Measurements from ENCODE around the gene ZNF524.
A peak's percentile ranks its signal among the peaks of the same experiment; 100 is the strongest.
"Not testable (repeated sequence)": the region's sequence is repeated elsewhere in the genome, so short reads cannot be mapped to it uniquely, and the experiment has no call there.

ZNF524 gene

GRCh38 chr19:55599842-55600661 is at the start of gene ZNF524:
ZNF524 (plus strand) TSS chr19:55600288; CDS start chr19:55602113, 1,825 bp downstream.
- FAIRE-seq (no peak), DNase-seq (ENCODE audit: insufficient read length, low spot score) (peak; percentile 93)
- peak; percentile 66 for TF ChIP-seq POLR2A (IDR thresholded peaks at IDR 0.05; ENCODE audit: low read depth, low read length)

- DNase-seq (ENCODE audit: insufficient read length, low spot score): no peak
- no peak for FAIRE-seq
- TF ChIP-seq POLR2A (IDR thresholded peaks at IDR 0.05; ENCODE audit: low read depth, low read length): no peak
Observed at GRCh38 chr19:55550321-55550650, 49.8 kb upstream of the ZNF524 start.

GRCh38 chr19:55552206-55552605 is 47.9 kb upstream of the ZNF524 start:
- no peak for FAIRE-seq
- TF ChIP-seq POLR2A (IDR thresholded peaks at IDR 0.05; ENCODE audit: low read depth, low read length): no peak
- DNase-seq (ENCODE audit: insufficient read length, low spot score): no peak

- no peak for DNase-seq (ENCODE audit: insufficient read length, low spot score)
- no peak for TF ChIP-seq POLR2A (IDR thresholded peaks at IDR 0.05; ENCODE audit: low read depth, low read length)
- FAIRE-seq: no peak
Observed at GRCh38 chr19:55552620-55553019, 47.5 kb upstream of the ZNF524 start.

GRCh38 chr19:55553217-55554182 is 46.6 kb upstream of the ZNF524 start:
- FAIRE-seq (no peak), DNase-seq (ENCODE audit: insufficient read length, low spot score) (no peak)
- TF ChIP-seq POLR2A (IDR thresholded peaks at IDR 0.05; ENCODE audit: low read depth, low read length): no peak

- DNase-seq (ENCODE audit: insufficient read length, low spot score): no peak
- no peak for TF ChIP-seq POLR2A (IDR thresholded peaks at IDR 0.05; ENCODE audit: low read depth, low read length)
- no peak for FAIRE-seq
Observed at GRCh38 chr19:55554302-55554701, 45.8 kb upstream of the ZNF524 start.

DNA sequence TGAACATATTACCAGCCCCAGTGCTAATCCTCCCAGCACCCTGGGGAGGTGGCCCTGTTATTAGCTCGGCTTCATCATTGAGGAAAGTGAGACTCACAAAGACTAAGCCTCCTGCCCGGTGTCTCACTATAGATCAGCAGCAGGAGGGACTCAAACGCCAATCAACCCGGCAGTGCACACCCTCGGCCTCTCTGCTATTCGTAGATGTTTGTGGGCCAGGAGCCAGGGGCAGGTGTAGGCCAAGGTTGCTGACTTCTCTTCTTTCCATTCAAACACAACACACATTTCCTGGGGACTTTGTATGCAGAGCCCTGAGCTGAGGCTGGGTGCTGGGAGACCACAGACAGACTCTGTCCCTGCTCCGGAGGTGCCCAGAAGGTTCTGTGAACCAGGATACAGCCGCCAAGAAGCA is 45.3 kb upstream of the ZNF524 start:
- DNase-seq (ENCODE audit: insufficient read length, low spot score) (no peak), FAIRE-seq (no peak)
- TF ChIP-seq POLR2A (IDR thresholded peaks at IDR 0.05; ENCODE audit: low read depth, low read length): no peak

- no peak for FAIRE-seq
- TF ChIP-seq POLR2A (IDR thresholded peaks at IDR 0.05; ENCODE audit: low read depth, low read length): no peak
- no peak for DNase-seq (ENCODE audit: insufficient read length, low spot score)
Observed at GRCh38 chr19:55559684-55560083, 40.4 kb upstream of the ZNF524 start.

GRCh38 chr19:55563261-55563690 is 36.8 kb upstream of the ZNF524 start:
- no peak for TF ChIP-seq POLR2A (IDR thresholded peaks at IDR 0.05; ENCODE audit: low read depth, low read length)
- no peak for FAIRE-seq
- DNase-seq (ENCODE audit: insufficient read length, low spot score): no peak

DNA sequence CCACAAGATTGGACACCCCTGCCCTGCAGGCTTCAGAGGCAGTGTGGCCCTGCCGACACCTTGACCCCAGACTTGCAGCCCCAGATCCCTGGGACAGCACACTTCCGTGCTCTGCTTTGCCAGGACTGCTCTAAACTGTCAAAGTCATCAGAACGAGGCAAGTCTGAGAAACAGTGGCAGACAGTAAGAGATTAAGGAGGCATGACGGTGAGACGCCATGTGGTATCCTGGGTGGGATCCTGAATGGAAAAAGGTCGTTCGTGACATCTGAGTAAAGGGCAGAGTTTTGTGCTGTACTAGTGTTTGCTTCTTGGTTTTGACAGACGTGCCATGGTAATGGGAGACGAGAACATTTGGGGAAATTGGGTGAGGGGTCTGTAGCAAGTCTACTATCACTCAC is 33.3 kb upstream of the ZNF524 start:
- no peak for TF ChIP-seq POLR2A (IDR thresholded peaks at IDR 0.05; ENCODE audit: low read depth, low read length)
- DNase-seq (ENCODE audit: insufficient read length, low spot score) (no peak), FAIRE-seq (no peak)

DNA sequence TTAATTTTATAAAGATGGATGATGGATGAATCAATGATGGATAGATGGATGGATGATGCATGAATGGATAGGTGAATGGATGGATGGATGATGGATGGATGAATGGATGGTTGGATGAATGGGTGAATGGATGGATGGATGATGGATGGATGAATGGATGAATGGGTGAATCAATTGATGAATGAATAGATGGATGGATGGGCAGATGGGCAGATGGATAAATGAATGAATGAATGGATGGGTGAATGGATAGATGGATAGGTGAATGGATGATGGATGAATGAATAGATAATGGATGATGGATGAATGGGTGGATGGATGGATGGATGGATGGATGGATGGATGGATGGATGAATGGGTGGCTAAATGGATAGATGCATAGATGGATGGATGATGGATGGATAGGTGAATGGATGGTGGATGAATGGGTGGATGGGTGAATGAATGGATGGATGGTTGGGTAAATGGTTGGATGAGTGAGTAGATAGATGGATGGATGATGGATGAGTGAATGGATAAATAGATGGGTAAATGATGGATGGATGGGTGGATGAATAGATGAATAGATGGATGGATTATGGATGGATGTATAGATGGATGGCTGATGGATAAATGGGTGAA is 32.3 kb upstream of the ZNF524 start:
- DNase-seq (ENCODE audit: insufficient read length, low spot score): no peak
- TF ChIP-seq POLR2A (IDR thresholded peaks at IDR 0.05; ENCODE audit: low read depth, low read length): no peak
- no peak for FAIRE-seq

GRCh38 chr19:55569477-55569876 is 30.6 kb upstream of the ZNF524 start:
- not testable (repeated sequence) for FAIRE-seq; DNase-seq (ENCODE audit: insufficient read length, low spot score)

DNA sequence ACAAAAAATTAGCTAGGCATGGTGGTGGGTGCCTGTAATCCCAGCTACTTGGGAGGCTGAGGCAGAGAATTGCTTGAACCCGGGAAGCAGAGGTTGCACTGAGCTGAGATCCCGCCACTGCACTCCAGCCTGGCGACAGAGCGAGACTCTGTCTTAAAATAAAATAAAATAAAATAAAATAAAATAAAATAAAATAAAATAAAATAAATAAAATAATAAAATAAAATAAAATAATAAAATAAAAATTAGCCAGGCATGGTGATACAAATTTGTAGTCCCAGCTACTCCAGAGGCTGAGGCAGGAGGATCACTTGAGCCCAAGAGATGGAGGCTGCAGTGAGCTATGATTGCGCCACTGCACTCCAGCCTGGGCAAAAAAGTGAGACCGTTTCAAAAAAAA is 26.2 kb upstream of the ZNF524 start:
- DNase-seq (ENCODE audit: insufficient read length, low spot score); FAIRE-seq: not testable (repeated sequence)

DNA sequence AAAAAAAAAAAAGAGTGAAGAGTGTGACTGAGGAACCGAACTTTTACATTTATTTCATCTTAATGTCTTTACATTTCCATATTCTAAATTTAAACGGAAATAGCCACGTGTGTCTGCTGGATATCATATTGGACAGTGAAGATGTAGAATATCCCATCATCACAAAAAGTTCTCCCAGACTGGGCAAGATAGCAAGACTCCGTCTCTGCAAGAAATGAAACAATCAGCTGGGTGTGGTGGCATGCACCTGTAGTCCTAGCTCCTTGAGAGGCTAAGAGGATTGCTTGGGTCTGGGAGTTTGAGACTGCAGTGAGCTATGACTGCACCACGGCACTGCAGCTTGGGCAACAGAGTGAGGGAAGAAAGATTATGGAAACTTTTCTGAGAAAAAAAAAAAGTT is 23.3 kb upstream of the ZNF524 start:
- no peak for TF ChIP-seq POLR2A (IDR thresholded peaks at IDR 0.05; ENCODE audit: low read depth, low read length)
- FAIRE-seq (no peak), DNase-seq (ENCODE audit: insufficient read length, low spot score) (no peak)
